H54 (cell line): ENCODE data around the gene ZBTB5.

Experiments
- DNase-seq: peaks from one replicate; pipeline ENCODE4 v3.0.0; 2011; ENCODE audit warnings: low spot score, mixed read lengths; ENCODE audit not compliant: insufficient read length
- FAIRE-seq: peaks from 3 replicates; lab custom pipeline; 2011; peaks lifted over from hg19 to GRCh38; lab: Jason Lieb, UNC
- POLR2A ChIP-seq: IDR thresholded peaks from 2 replicates; pipeline ENCODE4 v1.6.1; 2011; ENCODE audit warnings: low read depth, mild to moderate bottlenecking, low read length

The ZBTB5 gene

GRCh38 chr9:37449862-37450632, 15.2 kb downstream of the ZBTB5 start:
- FAIRE-seq (no peak), DNase-seq (no peak)
- TF ChIP-seq POLR2A: no peak

GRCh38 chr9:37447111-37447510, 18.1 kb downstream of the ZBTB5 start:
- TF ChIP-seq POLR2A: no peak
- no peak for DNase-seq
- FAIRE-seq: no peak

- FAIRE-seq (no peak), DNase-seq (no peak)
- TF ChIP-seq POLR2A: no peak
Observed at GRCh38 chr9:37446401-37446800, 18.8 kb downstream of the ZBTB5 start.

- TF ChIP-seq POLR2A: no peak
- FAIRE-seq (no peak), DNase-seq (no peak)
Observed at GRCh38 chr9:37445832-37446231, 19.4 kb downstream of the ZBTB5 start.

- FAIRE-seq: no peak
- DNase-seq: no peak
Observed at GRCh38 chr9:37444890-37445289, 20.4 kb downstream of the ZBTB5 start.

GRCh38 chr9:37443566-37443965, 21.7 kb downstream of the ZBTB5 start:
- TF ChIP-seq POLR2A: no peak
- DNase-seq: no peak
- FAIRE-seq: no peak

More at GRCh38 chr9:37444890-37445289, 20.4 kb downstream of the ZBTB5 start:
- TF ChIP-seq POLR2A: no peak

- no peak for DNase-seq
- no peak for FAIRE-seq
- TF ChIP-seq POLR2A: no peak
Observed at GRCh38 chr9:37442556-37442955, 22.7 kb downstream of the ZBTB5 start.

GRCh38 chr9:37441776-37442370, 23.4 kb downstream of the ZBTB5 start:
- DNase-seq: no peak
- no peak for FAIRE-seq

GRCh38 chr9:37438359-37438758, 26.9 kb downstream of the ZBTB5 start:
- FAIRE-seq: no peak

More at GRCh38 chr9:37441776-37442370, 23.4 kb downstream of the ZBTB5 start:
- TF ChIP-seq POLR2A: no peak

GRCh38 chr9:37437621-37438020, 27.6 kb downstream of the ZBTB5 start:
- DNase-seq (no peak), FAIRE-seq (no peak)
- no peak for TF ChIP-seq POLR2A

More at GRCh38 chr9:37438359-37438758, 26.9 kb downstream of the ZBTB5 start:
- no peak for TF ChIP-seq POLR2A
- DNase-seq: no peak

- no peak for FAIRE-seq
- TF ChIP-seq POLR2A: no peak
- no peak for DNase-seq
Observed at GRCh38 chr9:37437010-37437409, 28.2 kb downstream of the ZBTB5 start.

- TF ChIP-seq POLR2A: no peak
- FAIRE-seq: no peak
- DNase-seq: no peak
Observed at GRCh38 chr9:37436540-37436939, 28.7 kb downstream of the ZBTB5 start.

- DNase-seq (no peak), FAIRE-seq (no peak)
- TF ChIP-seq POLR2A: no peak
Observed at GRCh38 chr9:37433867-37434371, 31.3 kb downstream of the ZBTB5 start.

GRCh38 chr9:37432020-37432419, 33.2 kb downstream of the ZBTB5 start:
- TF ChIP-seq POLR2A: no peak
- DNase-seq: no peak
- FAIRE-seq: no peak

GRCh38 chr9:37430841-37431597, 34.2 kb downstream of the ZBTB5 start:
- no peak for FAIRE-seq
- no peak for DNase-seq
- TF ChIP-seq POLR2A: no peak
